ENCODE data around the gene EPM2A.

- no peak for TF ChIP-seq CTCF (IDR thresholded peaks at IDR 0.05)
- TF ChIP-seq POLR2AphosphoS5 (IDR thresholded peaks at IDR 0.05) = no peak
Measured at GRCh38 chr6:145733810-145734209, 1.5 kb downstream of the EPM2A start.
